Left lung (tissue), 10 donors: ENCODE results near the gene TNIK. TPM values are rescaled to one million over a fixed set of nuclear protein-coding genes. Genes with fewer than 3 reads are reported as not detected.
A peak's percentile ranks its signal among the peaks of the same experiment; 100 is the strongest.

Experiments
- ATAC-seq: fragments of 200-7000 bp; cut with Tn5 transposase; one replicate; pipeline ENCODE4 v1.9.1; 2020; ENCODE audit warnings: moderate library complexity
- DNase-seq, 4 donors: peaks; one replicate each; pipeline ENCODE4 v3.0.0-alpha.2; 2013 to 2020
- H3K27ac ChIP-seq, 2 donors: fragments of 200-600 bp; sonication (generic) in 1 of 2; one replicate each; pipeline versions ENCODE4 v1.5.0 to v1.8.0; 2020 to 2021
- H3K27me3 ChIP-seq, 2 donors: fragments of 200-600 bp; sonication (generic) in 1 of 2; one replicate each; pipeline versions ENCODE4 v1.5.0 to v1.8.0; 2020 to 2021
- H3K36me3 ChIP-seq, 2 donors: fragments of 200-600 bp; sonication (generic) in 1 of 2; one replicate each; pipeline versions ENCODE4 v1.5.0 to v1.8.0; 2020 to 2021
- H3K4me1 ChIP-seq, 2 donors: fragments of 200-600 bp; one replicate each; pipeline ENCODE4 v1.8.0; 2021
- H3K4me3 ChIP-seq, 2 donors: fragments of 200-600 bp; sonication (generic) in 1 of 2; one replicate each; pipeline versions ENCODE4 v1.5.0 to v1.8.0; 2020 to 2021; ENCODE audit warnings: mild to moderate bottlenecking in 1 of 2
- H3K9me3 ChIP-seq, 2 donors: fragments of 200-600 bp; sonication (generic) in 1 of 2; one replicate each; pipeline versions ENCODE4 v1.5.0 to v1.8.0; 2020 to 2021
- intact Hi-C, 2 donors: fragments of 100-400 bp; cut with DNase I; formaldehyde crosslinking; loops; one replicate each; pipeline versions ENCODE4 v1.11.2 to v1.14.2; 2022
- polyA plus RNA-seq, 6 donors: library from polyadenylated mRNA; unstranded; fragments of 120-200 nt; gene quantifications; one replicate each; pipeline ENCODE4 v1.2.1, GENCODE V29; 2013; ENCODE audit not compliant: insufficient read length in 6 of 6
- total RNA-seq, 2 donors: library from RNA; stranded (reverse); fragmentation: NEBNext Ultra II Directional; extraction: Animal tissue kit (Norgen Biotek cat#: 25700); gene quantifications; one replicate each; pipeline ENCODE4 v1.2.1, GENCODE V29; 2021
- TF ChIP-seq, protein P1 (sequence below), 2 donors: fragments of 200-600 bp; sonication (generic) in 1 of 2; IDR thresholded peaks; one replicate each; pipeline versions ENCODE4 v1.5.0 to v1.8.0; 2021; ENCODE audit warnings: antibody characterized with exemption in 2 of 2
- donor health status: DM: no; HTN: yes; CAD: no.
- donor health status: DM: no; HTN: no; CAD: no.

TNIK gene
- total and polyA plus RNA-seq, 8 donors, result 14.8 to 42.0 (median 17.4) TPM

DNA sequence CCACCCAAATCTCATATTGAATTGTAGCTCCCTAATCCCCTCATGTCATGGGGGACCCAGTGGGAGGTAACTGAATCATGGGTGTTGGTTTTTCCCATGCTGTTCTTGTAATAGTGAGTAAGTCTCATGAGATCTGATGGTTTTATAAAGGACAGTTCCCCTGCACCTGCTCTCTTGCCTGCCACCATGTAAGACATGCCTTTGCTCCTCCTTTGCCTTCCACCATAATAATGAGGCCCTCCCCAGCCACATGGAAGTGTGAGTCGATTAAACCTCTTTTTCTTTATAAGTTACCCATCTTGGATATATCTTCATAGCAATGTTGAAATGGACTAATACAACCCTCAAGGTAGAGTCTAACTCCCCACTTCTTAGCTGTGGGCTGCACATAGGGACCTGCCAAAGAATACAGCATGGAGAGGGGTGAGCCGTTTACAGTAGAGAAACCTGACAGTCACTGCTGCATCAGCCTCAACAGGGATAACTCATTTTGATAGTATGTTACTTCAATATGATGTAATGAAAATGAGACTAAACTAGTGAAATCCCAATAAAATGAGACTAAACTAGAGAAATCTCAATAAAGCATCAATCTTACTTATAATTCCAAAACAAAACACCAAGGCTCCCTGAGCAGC lies 117.3 kb downstream of the TNIK start:
- Histone ChIP-seq H3K36me3 (no peaks in the 10 kb centered on the region), H3K4me1 (peaks cover 4 to 16% of the 10 kb centered on the region in 2 donors), H3K27ac (no peak overlapping the region), H3K4me3 (no peak overlapping the region), H3K9me3 (no peaks in the 10 kb centered on the region), H3K27me3 (no peaks in the 10 kb centered on the region)
- ATAC-seq (no peak), DNase-seq (no peak)
- intact Hi-C loops, result no loop called here
- TF ChIP-seq, protein P1, sequence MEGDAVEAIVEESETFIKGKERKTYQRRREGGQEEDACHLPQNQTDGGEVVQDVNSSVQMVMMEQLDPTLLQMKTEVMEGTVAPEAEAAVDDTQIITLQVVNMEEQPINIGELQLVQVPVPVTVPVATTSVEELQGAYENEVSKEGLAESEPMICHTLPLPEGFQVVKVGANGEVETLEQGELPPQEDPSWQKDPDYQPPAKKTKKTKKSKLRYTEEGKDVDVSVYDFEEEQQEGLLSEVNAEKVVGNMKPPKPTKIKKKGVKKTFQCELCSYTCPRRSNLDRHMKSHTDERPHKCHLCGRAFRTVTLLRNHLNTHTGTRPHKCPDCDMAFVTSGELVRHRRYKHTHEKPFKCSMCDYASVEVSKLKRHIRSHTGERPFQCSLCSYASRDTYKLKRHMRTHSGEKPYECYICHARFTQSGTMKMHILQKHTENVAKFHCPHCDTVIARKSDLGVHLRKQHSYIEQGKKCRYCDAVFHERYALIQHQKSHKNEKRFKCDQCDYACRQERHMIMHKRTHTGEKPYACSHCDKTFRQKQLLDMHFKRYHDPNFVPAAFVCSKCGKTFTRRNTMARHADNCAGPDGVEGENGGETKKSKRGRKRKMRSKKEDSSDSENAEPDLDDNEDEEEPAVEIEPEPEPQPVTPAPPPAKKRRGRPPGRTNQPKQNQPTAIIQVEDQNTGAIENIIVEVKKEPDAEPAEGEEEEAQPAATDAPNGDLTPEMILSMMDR (IDR thresholded peaks at IDR 0.05), result no peak

DNA sequence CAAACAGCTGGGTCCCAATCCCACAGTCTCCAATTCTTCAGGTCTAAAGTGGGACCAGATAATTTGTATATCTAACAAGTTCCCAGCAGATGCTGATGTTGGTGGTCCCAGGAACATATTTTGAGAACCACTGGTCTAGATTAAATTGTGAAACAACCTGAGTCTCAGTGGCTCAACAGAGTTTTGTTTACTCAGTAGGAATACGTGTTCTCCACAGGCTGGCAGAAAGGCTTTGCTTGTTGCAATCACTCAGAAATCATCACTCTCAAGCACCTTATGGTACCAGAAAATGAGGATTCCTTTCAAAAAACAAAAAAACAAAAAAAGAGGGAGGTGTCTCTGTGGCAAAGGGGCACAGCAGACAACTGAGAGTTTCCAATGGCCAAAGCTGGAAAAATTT lies 118.0 kb downstream of the TNIK start:
- Histone ChIP-seq H3K4me3 (no peak overlapping the region), H3K4me1 (peaks cover 4 to 10% of the 10 kb centered on the region in 2 donors), H3K27ac (no peak overlapping the region), H3K27me3 (no peaks in the 10 kb centered on the region), H3K9me3 (no peaks in the 10 kb centered on the region), H3K36me3 (no peaks in the 10 kb centered on the region)
- TF ChIP-seq, protein P1 (IDR thresholded peaks at IDR 0.05), result no peak
- intact Hi-C loops, result no loop called here
- ATAC-seq (no peak), DNase-seq (no peak)

DNA sequence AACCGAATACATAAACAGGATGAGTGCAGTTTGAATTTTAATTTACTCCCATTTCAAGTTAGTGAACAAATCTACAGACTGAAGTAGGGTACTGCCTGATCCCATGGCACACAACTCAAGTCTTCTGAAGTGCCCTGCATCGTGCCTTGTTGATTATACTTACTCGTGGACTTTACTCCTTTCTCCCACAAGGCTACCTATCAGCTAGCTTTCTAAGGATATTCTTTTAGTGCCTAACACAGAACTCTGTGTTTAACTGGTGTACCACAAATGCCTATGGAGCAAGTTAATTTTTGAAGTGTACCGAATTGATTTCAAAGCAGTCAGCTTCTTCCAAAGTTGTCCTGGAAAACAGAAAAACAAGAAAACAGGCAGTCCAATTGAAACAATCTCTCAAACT lies 119.8 kb downstream of the TNIK start:
- peak; percentile 41 for ATAC-seq
- no peak for DNase-seq
- Histone ChIP-seq H3K36me3 (no peaks in the 10 kb centered on the region), H3K9me3 (no peaks in the 10 kb centered on the region), H3K4me1 (peaks cover 0 to 4% of the 10 kb centered on the region in 2 donors), H3K27ac (no peak overlapping the region), H3K27me3 (no peaks in the 10 kb centered on the region), H3K4me3 (no peak overlapping the region)
- intact Hi-C loops, result no loop called here
- TF ChIP-seq, protein P1 (IDR thresholded peaks at IDR 0.05), result no peak

DNA sequence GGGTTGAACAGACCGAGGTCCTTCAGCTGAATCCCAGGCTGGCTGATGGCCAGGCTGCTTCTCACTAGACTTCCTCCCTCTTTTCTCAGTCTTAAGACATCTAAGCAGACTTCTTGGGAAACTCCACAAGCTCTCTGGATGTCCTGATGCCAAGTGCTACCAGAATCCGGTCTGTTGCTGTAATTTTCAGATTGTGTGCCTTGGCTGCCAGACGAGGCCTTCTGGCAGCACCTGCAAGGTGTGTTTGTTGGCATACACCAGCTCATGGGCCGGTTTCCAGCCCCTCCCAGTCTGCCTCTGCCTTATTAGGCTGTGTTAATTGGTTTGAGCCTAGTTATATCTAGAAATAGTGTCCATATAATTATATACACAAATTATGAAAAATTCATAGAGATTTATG lies 120.6 kb downstream of the TNIK start:
- Histone ChIP-seq H3K36me3 (no peaks in the 10 kb centered on the region), H3K4me1 (peaks cover 0 to 8% of the 10 kb centered on the region in 2 donors), H3K27ac (peak overlapping the region in 1 of 2 donors; percentile 27), H3K27me3 (no peaks in the 10 kb centered on the region), H3K9me3 (no peaks in the 10 kb centered on the region), H3K4me3 (no peak overlapping the region)
- ATAC-seq, result peak; percentile 75
- intact Hi-C loops, result no loop called here
- peak in 2 of 4 donors; percentile 76 to 81 for DNase-seq
- TF ChIP-seq, protein P1 (IDR thresholded peaks at IDR 0.05), result no peak

DNA sequence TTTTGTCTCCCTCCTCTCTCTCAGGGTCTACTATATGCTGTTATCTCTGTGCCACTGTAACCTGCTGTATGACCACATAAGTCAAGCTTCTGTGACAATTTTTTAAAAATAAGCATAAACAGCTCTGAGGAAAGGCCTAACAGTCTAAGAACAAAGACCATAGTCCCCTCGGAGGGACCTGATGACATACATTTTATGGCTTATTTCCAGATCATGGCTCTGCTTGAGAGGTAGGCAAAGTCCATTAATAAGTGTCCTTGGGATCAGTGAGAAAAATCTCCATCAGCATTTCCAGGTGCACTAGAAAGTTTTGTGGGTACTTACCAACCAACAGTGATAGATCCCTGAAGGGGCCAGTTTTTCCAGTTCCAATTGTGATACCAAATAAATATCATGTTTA lies 123.8 kb downstream of the TNIK start:
- Histone ChIP-seq H3K4me3 (no peak overlapping the region), H3K36me3 (no peaks in the 10 kb centered on the region), H3K27me3 (no peaks in the 10 kb centered on the region), H3K4me1 (peaks cover 0 to 8% of the 10 kb centered on the region in 2 donors), H3K9me3 (no peaks in the 10 kb centered on the region), H3K27ac (peak overlapping the region in 1 of 2 donors; percentile 13)
- intact Hi-C loops, result no loop called here
- ATAC-seq, result no peak
- no peak for DNase-seq
- TF ChIP-seq, protein P1 (IDR thresholded peaks at IDR 0.05), result no peak
